Activated CD8-positive, alpha-beta T cell treated with anti-CD3 and anti-CD28 coated beads, Interleukin-2, amount 10 ng/mL, durations not matched to agents 7 days and 5 days (primary cell): ENCODE measurements around the gene L1CAM. TPM values are rescaled to one million over a fixed set of nuclear protein-coding genes. Genes with fewer than 3 reads are reported as not detected.

ENCODE experiments used
- ATAC-seq: fragments of 150-1000 bp; cut with Tn5 transposase; one replicate; pipeline ENCODE4 v1.10.0; 2021; ENCODE audit warnings: moderate library complexity
- CTCF ChIA-PET: fragments of 350-600 bp; sonication (Branson Sonifier 250); formaldehyde crosslinking; loops from one replicate; lab custom pipeline; 2021; ENCODE audit warnings: antibody characterized with exemption; lab: Charles Lee
- POLR2A ChIA-PET: fragments of 350-600 bp; sonication (Branson Sonifier 250); formaldehyde crosslinking; loops from one replicate; lab custom pipeline; 2021; ENCODE audit warnings: antibody characterized with exemption; lab: Charles Lee
- DNase-seq: peaks from one replicate; pipeline ENCODE4 v3.0.0-alpha.2; 2020
- H3K27ac Mint-ChIP-seq: one replicate; pipeline ENCODE4 v1.8.0; 2021; ENCODE audit warnings: mild to moderate bottlenecking, mixed read lengths
- H3K27me3 Mint-ChIP-seq: one replicate; pipeline ENCODE4 v1.8.0; 2021; ENCODE audit warnings: low read depth, mixed read lengths
- H3K36me3 Mint-ChIP-seq: one replicate; pipeline ENCODE4 v1.8.0; 2021; ENCODE audit warnings: low read depth, mixed read lengths
- H3K4me1 Mint-ChIP-seq: one replicate; pipeline ENCODE4 v1.8.0; 2021; ENCODE audit warnings: low read depth, mixed read lengths
- H3K4me3 Mint-ChIP-seq: one replicate; pipeline ENCODE4 v1.8.0; 2021; ENCODE audit warnings: mild to moderate bottlenecking, mixed read lengths
- H3K9me3 Mint-ChIP-seq: one replicate; pipeline ENCODE4 v1.8.0; 2022; ENCODE audit warnings: mixed read lengths; ENCODE audit not compliant: insufficient read depth
- total RNA-seq, 2 experiments: library from RNA; stranded (reverse); gene quantifications; one replicate each; pipeline ENCODE4 v1.2.3, GENCODE V29; 2021

Gene L1CAM
- total RNA-seq, 2 experiments from 2014 or later, result 7.1 to 7.5 TPM

DNA sequence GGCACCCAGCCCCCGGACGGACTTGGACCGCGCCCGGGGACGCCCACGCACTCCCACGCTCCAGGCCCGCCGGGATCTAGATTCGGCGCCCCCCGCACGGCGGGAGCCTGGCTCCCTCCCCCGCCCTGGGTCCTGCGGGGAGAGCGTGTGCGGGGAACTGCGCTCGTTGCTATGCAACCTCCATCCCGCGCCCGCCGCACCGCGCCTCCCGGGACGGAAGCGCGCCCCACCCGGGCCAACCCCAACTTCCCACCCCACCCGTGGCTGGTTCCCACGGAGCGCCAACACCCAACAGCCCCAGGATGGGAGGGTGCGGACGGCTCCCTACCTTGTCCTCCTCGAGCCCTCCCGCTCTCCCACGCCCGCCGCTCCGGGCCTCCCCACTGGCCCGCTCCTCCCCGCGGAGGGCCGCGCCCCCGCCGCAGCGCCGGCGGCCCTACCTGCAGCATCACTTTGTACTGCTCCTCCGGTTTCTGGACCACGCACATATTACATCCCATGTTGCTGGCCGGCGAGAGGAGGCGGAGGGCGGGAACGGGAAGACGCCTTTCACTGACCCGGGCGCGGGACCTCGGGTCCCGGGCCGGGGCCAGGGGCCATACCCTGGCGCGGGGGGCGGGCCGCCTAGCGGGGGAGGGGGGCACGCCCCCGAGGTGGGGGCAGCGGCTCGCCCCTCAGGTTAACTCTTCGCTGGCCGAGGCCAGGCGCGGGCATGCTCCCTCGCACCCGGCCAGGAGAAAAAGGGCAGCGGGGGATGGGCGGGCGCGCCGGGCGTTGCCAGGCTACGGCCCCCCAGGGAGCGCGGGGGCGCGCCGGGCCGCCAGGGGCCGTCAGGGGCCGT is 56.0 kb downstream of the L1CAM start, which contains the start of gene PDZD4:
PDZD4 (minus strand) TSS at position 746 of the 841 bp plus-strand sequence; CDS start at position 500, 246 bp downstream.
- H3K27ac Mint-ChIP-seq, result no peak within 1 kb of the TSS
- H3K36me3 Mint-ChIP-seq, result no peaks in the 10 kb centered on the region
- POLR2A ChIA-PET, result no interaction called here
- ATAC-seq, result peak; percentile 42
- CTCF ChIA-PET, result no interaction called here
- no peaks in the 10 kb centered on the region for H3K9me3 Mint-ChIP-seq
- no peak within 1 kb of the TSS for H3K4me3 Mint-ChIP-seq
- peaks cover 4% of the 10 kb centered on the region for H3K4me1 Mint-ChIP-seq
- DNase-seq, result no peak
- peaks cover 37% of the 10 kb centered on the region for H3K27me3 Mint-ChIP-seq

DNA sequence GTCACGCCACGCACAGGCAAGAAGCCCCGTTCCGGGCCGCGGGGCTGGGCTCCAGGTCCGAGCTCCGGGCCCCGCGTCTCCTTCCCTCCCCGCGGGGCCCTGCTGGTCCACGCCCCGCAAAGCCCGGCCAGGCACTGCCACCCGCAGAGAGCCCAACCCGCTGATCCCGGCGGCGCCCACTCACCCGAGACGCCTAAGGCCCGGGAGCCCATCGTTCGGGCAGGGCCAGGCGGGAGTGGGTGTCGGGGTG is 56.5 kb downstream of the L1CAM start:
- no peaks in the 10 kb centered on the region for H3K36me3 Mint-ChIP-seq
- H3K4me3 Mint-ChIP-seq, result no peak overlapping the region
- DNase-seq (no peak), ATAC-seq (no peak)
- ChIA-PET POLR2A (no interaction called here), CTCF (no interaction called here)
- H3K9me3 Mint-ChIP-seq, result no peaks in the 10 kb centered on the region
- no peak overlapping the region for H3K27ac Mint-ChIP-seq
- peaks cover 4% of the 10 kb centered on the region for H3K4me1 Mint-ChIP-seq
- peaks cover 35% of the 10 kb centered on the region for H3K27me3 Mint-ChIP-seq

DNA sequence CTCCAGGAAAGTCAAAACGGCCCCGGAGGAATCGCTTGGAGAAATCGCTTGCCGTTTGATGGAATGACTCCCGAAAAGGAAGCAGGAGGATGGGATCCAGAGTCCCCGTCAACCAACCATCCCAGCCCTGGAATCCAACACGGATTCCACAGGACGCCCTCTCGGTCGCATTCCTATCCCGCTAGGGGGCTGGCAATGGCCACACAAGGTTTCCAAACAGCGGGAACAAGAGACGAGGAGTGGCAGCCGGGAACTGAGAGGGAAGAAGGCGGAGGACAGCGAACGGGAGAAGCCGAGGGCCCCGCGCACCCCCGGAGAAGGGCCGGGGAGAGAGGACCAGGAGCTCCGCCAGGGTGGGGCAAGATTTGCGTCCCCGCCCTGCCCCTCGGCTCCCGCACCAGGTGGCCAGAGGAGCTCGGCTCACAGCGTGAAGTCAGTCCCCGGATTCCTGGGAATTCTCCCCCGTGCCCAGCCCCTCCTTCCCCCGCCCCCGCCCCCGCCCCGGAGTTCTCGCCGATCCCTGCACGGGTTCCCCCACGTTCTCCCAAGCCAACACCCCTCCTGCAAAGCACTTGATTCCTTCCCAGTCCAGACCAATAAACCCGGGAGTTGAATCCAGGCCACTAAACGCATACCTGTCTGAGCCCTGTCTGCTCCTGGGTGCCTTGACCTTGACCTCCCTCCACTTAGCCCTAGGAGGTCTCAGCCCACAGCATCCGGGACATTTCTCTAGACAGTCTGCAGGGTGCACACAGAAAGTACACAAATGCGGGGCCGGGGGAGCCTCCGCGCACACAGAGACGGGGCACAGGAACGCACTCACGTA is 57.0 kb downstream of the L1CAM start:
- CTCF ChIA-PET, result no interaction called here

DNA sequence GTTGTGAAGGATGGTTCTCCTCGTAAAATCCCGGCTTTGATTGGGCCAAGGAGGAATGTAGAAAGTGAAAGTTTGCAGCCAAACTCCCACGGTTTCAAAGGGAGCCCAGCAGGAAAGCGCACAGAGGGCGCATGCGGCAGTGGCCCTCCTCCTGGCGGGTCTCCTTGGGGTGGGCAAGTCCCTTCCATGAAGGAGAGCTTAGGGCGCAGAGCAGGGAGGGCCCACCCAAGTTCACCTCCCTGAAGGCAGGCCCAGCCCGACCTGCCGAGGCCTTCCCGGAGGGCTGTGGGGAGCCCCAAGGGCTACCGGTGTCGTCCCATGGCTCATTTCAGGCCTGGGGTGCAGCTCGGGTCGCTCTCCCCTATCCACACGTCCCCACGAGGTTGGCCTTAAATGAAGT is 57.7 kb downstream of the L1CAM start:
- CTCF ChIA-PET, result interaction anchor here (0.5 kb wide), 1 partner anchor 8 kb away, joined by 3 read pairs; no protein-coding TSS in a partner anchor
- no peaks in the 10 kb centered on the region for H3K36me3 Mint-ChIP-seq
- ATAC-seq (no peak), DNase-seq (no peak)
- H3K9me3 Mint-ChIP-seq, result no peaks in the 10 kb centered on the region
- no peak overlapping the region for H3K27ac Mint-ChIP-seq
- H3K4me3 Mint-ChIP-seq, result no peak overlapping the region
- H3K4me1 Mint-ChIP-seq, result peaks cover 10% of the 10 kb centered on the region
- POLR2A ChIA-PET, result no interaction called here
- H3K27me3 Mint-ChIP-seq, result peaks cover 41% of the 10 kb centered on the region

More for the DNA sequence above, 57.0 kb downstream of the L1CAM start:
- peaks cover 36% of the 10 kb centered on the region for H3K27me3 Mint-ChIP-seq
- no peak for ATAC-seq
- H3K4me3 Mint-ChIP-seq, result no peak overlapping the region
- H3K9me3 Mint-ChIP-seq, result no peaks in the 10 kb centered on the region
- POLR2A ChIA-PET, result no interaction called here
- peaks cover 6% of the 10 kb centered on the region for H3K4me1 Mint-ChIP-seq
- no peak overlapping the region for H3K27ac Mint-ChIP-seq
- DNase-seq, result no peak
- no peaks in the 10 kb centered on the region for H3K36me3 Mint-ChIP-seq

DNA sequence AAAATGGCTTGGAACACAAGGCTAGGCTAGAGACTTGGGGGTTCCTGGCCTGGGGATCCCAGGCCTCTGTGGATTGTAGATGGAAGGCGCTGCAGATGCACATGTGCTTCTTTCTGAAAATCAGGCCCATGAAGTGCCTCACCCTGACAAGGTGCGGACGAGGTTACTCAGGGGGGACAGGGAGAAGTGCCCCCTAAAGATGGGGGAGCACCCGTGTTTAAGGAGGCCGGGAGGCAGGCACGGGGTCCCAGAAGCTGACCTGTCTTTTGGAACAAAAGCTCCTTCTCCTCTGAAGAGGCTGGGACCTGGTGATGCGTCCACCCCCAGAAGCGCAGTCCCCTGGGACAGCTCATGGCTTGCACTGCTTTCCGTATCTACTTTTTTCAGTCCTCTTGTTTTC is 58.1 kb downstream of the L1CAM start:
- Mint-ChIP-seq H3K9me3 (no peaks in the 10 kb centered on the region), H3K27ac (no peak overlapping the region), H3K4me3 (no peak overlapping the region), H3K27me3 (peaks cover 37% of the 10 kb centered on the region), H3K36me3 (no peaks in the 10 kb centered on the region), H3K4me1 (peaks cover 10% of the 10 kb centered on the region)
- CTCF ChIA-PET, result interaction anchor here (0.5 kb wide), 1 partner anchor 8 kb away, joined by 3 read pairs; no protein-coding TSS in a partner anchor
- POLR2A ChIA-PET, result no interaction called here
- ATAC-seq, result no peak
- DNase-seq, result no peak

DNA sequence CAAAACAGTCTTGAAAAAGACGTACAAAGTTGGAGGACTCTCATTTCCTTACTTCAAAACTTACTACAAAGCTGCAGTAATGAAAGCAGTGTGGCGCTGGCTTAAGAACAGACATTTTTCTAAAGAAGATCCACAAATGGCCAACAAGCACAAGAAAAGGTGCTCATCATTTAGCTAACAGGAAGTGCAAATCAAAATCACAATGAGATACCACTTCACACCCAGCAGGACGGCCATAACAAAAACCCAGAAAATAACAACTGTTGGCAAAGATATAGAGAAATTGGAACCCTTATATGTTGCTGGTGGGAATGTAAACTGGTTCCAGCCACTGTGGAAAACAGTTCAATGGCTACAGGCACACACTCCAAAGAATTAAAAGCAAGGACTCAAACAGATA is 59.0 kb downstream of the L1CAM start:
- POLR2A ChIA-PET, result no interaction called here
- Mint-ChIP-seq H3K27ac (no peak overlapping the region), H3K4me1 (peaks cover 18% of the 10 kb centered on the region), H3K27me3 (peaks cover 35% of the 10 kb centered on the region), H3K9me3 (no peaks in the 10 kb centered on the region), H3K4me3 (no peak overlapping the region), H3K36me3 (no peaks in the 10 kb centered on the region)
- ATAC-seq (no peak), DNase-seq (no peak)
- CTCF ChIA-PET, result no interaction called here

DNA sequence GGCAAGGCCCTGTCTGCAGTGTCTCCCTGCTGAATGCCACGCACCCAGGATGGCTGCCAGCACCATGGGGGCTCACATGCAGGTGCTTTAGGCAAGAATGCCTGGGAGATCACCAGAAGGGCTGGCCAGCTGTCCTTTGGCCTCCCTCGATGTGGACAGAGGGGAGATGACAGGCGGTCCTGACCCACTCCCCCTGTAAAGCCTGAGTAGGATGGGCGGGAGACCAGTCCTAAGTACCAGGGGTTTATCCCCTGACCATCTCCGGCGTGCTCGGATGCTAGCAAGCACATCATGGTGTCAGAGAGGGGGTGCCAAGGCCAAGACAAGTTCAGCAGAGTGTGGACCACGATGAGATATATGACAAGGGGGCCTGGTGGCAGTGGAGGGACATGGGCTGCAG is 60.9 kb downstream of the L1CAM start:
- DNase-seq (no peak), ATAC-seq (no peak)
- H3K27ac Mint-ChIP-seq, result no peak overlapping the region
- peaks cover 27% of the 10 kb centered on the region for H3K27me3 Mint-ChIP-seq
- H3K4me1 Mint-ChIP-seq, result peaks cover 33% of the 10 kb centered on the region
- ChIA-PET CTCF (no interaction called here), POLR2A (no interaction called here)
- H3K9me3 Mint-ChIP-seq, result no peaks in the 10 kb centered on the region
- no peak overlapping the region for H3K4me3 Mint-ChIP-seq
- H3K36me3 Mint-ChIP-seq, result no peaks in the 10 kb centered on the region

DNA sequence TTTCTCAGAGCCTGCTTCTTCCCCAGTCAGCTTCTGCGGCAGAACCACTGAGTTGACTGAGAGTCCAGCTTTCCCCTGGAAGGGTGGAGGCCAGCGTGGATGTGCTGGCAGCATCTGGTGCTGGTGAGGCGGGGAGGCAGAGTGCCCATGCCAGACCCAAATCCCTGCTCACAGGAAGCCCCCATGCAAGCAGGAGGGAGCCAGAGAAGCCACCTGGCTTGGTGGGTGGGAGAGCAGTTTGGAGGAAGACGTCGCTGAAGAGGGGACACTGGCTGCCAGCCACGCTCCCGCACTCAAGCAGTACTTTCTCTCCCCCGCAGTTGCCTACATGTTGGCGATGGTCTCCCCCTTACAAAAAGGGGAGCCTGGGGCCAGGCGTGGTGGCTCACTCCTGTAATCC is 61.6 kb downstream of the L1CAM start:
- no peak overlapping the region for H3K27ac Mint-ChIP-seq
- ATAC-seq, result no peak
- no peaks in the 10 kb centered on the region for H3K9me3 Mint-ChIP-seq
- ChIA-PET POLR2A (no interaction called here), CTCF (no interaction called here)
- peaks cover 26% of the 10 kb centered on the region for H3K27me3 Mint-ChIP-seq
- H3K36me3 Mint-ChIP-seq, result no peaks in the 10 kb centered on the region
- no peak for DNase-seq
- peaks cover 37% of the 10 kb centered on the region for H3K4me1 Mint-ChIP-seq
- no peak overlapping the region for H3K4me3 Mint-ChIP-seq

DNA sequence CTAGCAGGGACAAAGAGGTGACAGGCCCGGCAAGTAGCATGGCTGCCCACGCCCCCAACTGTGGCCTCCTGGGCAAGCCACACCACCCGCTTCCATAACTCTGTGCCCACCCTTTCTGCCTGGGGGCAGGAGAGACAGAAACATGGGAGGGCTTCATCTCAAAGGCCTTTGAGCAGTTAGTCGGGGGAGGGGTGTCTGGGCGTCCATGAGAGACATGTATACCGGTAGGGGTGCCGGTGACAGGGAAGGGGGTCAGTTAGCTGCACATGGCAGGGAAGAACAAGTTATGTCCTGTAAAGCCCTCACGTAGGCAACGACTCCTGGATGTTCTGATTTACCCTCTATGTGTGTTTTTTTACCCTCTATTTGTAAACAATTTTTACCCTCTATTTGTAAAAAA is 64.9 kb downstream of the L1CAM start:
- CTCF ChIA-PET, result no interaction called here
- Mint-ChIP-seq H3K27ac (no peak overlapping the region), H3K36me3 (no peaks in the 10 kb centered on the region)

DNA sequence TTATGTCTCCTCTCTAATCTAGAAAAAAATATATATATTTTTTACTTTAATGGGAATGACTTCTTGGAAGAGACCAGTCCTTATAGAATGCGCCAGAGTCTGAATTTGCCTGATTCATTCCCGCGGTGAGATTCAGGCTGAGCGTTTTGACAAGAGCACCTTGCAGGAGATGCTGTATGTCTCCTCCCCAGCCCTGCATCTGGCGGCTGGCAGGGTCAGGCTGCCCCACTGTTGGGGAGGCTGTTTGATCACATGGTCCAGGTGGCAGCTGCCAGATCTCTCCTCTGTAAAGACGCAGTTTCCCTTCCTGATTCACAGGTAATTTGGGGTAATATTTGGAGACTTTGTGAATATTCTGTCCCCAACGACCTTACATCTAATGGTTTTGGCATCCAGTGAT is 65.4 kb downstream of the L1CAM start:
- Mint-ChIP-seq H3K4me3 (no peak overlapping the region), H3K27ac (no peak overlapping the region), H3K36me3 (no peaks in the 10 kb centered on the region), H3K27me3 (peaks cover 20% of the 10 kb centered on the region), H3K9me3 (no peaks in the 10 kb centered on the region), H3K4me1 (peaks cover 50% of the 10 kb centered on the region)
- ATAC-seq (no peak), DNase-seq (no peak)
- CTCF ChIA-PET, result no interaction called here
- POLR2A ChIA-PET, result no interaction called here

More for the DNA sequence above, 64.9 kb downstream of the L1CAM start:
- DNase-seq (no peak), ATAC-seq (no peak)
- no peak overlapping the region for H3K4me3 Mint-ChIP-seq
- peaks cover 22% of the 10 kb centered on the region for H3K27me3 Mint-ChIP-seq
- peaks cover 51% of the 10 kb centered on the region for H3K4me1 Mint-ChIP-seq
- H3K9me3 Mint-ChIP-seq, result no peaks in the 10 kb centered on the region
- POLR2A ChIA-PET, result no interaction called here

DNA sequence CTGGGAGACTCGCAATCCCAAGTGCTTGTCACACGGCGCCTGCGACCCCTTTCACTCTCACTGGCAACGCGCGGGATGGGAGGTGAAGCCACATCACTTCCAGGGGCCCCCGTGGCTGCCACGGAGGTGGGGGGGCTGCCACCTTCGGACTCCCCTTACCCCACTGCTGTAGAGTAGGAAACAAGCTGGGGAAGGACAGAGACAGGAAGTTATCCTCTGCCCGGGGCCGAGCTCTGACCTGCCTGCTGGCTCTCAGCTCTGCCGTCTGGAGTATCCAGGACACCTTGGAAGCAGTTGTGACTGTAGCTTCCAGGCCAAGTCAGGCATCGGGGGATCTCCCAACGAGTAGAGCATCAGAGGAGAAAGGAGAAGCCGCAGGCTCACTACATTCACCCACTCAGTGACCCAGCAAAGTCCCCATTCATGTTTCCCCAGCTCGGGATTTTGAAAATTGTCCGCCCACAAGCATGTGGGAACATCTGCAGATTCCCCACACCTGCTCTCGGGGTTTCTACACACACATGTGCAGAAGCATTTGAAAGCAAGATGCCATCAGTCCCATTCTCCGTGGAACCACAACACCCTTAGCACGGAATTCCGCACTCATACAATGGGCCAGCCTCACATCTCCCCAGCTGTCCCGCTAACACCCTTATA is 66.5 kb downstream of the L1CAM start:
- POLR2A ChIA-PET, result no interaction called here
- peak; percentile 4 for ATAC-seq

More for the DNA sequence above, 66.5 kb downstream of the L1CAM start:
- Mint-ChIP-seq H3K27me3 (peaks cover 22% of the 10 kb centered on the region), H3K9me3 (no peaks in the 10 kb centered on the region), H3K36me3 (no peaks in the 10 kb centered on the region), H3K4me3 (peak overlapping the region; percentile 36), H3K4me1 (peaks cover 54% of the 10 kb centered on the region), H3K27ac (no peak overlapping the region)
- no peak for DNase-seq
- CTCF ChIA-PET, result interaction anchor here (0.8 kb wide), 1 partner anchor 9 kb away, joined by 3 read pairs; no protein-coding TSS in a partner anchor
